GM04504 (cell line): ENCODE results near the gene CDH8.

Source experiments
- DNase-seq: peaks from one replicate; pipeline ENCODE4 v3.0.0-alpha.2; 2012; ENCODE audit warnings: low read depth

CDH8 gene

DNA sequence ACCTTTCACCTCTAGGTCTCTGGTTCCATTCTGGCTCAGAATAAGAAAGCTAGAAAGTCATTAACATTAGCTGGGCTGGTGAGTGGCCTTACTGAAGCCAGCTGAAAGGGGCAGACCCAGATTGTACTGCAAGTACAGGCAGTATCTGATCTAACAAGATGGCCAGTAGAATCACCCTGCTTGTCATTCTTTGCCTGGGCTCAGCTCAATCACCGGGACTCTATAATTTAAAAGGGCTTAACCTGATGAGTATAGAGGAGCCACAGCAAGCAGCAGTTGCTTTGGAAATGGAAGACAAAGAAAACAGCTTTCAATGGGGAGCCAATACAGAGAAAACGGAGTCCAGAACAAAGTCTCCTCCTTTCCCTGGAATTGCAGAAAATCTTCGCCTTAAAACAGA is 13.6 kb downstream of the CDH8 start:
- no peak for DNase-seq

- no peak for DNase-seq
Measured at GRCh38 chr16:62021161-62021581, 15.1 kb downstream of the CDH8 start.

DNA sequence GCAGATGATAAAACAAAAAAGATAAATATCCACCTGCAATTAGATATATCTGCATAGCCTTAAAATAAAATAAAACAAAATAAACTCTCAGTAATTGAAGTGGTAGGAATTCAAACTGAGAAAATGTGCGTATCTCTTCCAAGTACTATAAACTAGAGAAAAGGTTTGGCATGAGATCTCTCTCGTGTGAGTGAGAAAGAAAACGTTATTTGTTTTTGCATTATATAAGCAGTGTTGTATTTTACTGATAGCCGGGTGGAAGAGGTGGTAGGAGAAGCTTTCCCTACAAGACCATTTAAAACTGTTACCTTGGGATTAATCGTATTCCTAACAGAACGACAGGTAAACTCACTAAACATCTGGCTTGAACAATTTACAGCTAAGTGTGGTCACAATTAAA is 15.6 kb downstream of the CDH8 start:
- DNase-seq = no peak

DNA sequence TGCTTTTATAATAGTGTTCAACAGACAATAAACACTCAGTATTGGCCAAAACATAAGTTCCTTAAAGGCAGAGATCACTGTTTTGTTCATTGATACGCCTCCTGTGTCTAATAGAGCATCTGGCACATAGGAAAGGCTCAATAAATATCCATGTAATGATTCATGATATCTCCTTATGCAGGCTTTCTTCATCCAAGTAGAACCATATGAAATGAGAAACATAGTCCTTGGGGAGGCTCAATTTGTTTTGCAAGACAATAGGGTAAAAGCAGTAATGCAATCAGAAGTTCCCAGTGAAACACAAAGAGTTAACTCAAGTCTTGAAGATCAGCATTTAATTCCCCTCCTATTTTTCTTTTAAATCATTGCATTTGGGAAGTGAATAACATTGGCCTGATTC is 16.4 kb downstream of the CDH8 start:
- DNase-seq = no peak

GRCh38 chr16:62018301-62019060 is 17.8 kb downstream of the CDH8 start:
- DNase-seq = no peak

DNA sequence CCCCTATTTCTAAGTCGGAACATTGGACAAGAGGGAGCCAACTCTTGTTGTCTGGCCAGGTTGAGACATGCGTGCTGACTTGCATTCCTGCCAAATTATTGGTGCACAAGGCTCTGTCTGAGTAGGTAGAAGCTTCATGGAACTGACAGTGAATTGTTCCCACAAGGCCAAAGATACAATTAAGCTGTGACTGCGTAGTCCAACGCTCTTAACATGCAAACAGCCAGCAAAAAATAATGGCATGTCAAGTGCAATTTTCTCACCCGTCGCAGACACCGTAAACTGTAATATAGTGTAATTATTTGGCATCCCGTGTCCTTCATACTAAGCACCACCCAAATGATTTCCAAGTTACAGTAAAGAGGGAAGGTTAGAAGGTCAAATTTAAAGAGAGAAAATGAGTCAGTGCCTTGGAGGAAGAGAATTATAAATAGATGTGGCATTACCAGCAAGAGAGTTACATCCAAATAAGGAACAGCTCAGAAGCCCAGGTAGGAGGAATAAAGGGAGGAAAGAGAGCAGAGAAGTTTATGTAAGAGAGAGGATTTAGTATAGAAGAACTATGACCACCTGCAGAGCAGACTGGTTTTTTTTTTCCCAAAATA is 21.8 kb downstream of the CDH8 start:
- no peak for DNase-seq

- no peak for DNase-seq
Measured at GRCh38 chr16:62010186-62010585, 26.1 kb downstream of the CDH8 start.

DNA sequence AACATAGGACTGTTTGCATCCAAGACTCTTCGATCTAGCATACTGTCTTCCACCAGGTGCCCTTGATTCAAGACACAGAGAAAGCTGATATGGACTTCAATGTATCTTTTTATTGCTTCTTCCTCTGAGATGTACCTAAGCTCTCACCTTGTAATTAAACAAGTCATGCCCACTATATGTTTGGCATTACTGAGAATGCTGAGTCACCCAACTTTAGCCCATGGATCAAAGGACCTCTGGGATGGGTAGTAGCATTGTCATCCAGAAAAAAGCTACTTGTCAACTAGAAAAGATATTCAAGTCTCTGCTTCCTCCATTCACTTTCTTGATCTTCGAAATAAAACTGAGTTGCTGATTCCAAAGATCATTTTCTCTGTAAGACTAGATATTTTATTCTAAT is 37.8 kb downstream of the CDH8 start:
- no peak for DNase-seq

- DNase-seq = no peak
Measured at GRCh38 chr16:61993108-61993507, 43.1 kb downstream of the CDH8 start.

DNA sequence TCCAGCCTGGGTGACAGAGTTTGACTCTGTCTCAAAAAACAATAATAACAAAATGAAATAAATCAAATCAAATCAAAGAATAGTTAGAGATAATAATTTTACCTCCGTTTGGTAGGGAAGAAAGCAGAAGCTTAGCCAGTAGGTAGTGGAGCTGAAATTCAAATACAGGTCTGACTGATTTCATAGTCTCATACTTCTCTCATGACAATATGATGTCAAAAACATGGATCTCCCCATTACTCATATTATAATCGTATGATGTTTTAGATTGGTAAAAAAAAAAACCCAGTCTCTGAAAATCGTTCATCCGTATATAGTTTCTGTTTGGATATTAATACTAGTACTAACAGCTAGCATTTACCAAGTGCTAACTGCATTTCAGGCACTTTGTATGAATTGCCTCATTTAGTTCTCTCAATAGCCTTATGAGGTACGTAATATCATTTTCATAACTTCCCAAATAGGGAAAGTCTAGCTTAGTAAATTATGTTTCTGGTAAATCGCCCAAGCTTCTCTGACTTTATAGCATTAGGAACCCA is 48.7 kb downstream of the CDH8 start:
- DNase-seq = no peak

DNA sequence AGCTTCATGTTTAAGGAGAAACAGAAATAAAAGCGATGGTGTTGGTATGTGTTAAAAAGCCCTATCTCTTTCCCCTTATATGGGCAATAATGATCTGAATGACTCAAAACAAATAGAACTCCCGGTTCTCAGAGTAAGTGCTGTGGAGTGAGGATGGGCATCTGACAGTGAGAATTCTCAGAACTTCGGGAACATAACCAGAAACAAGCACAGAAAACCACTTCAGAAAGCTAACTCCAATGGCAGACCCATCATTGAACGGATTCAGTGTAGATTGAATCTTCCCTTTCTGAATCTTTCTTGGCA is 67.2 kb downstream of the CDH8 start:
- no peak for DNase-seq

- DNase-seq = no peak
Measured at GRCh38 chr16:61968242-61969076, 67.8 kb downstream of the CDH8 start.

DNA sequence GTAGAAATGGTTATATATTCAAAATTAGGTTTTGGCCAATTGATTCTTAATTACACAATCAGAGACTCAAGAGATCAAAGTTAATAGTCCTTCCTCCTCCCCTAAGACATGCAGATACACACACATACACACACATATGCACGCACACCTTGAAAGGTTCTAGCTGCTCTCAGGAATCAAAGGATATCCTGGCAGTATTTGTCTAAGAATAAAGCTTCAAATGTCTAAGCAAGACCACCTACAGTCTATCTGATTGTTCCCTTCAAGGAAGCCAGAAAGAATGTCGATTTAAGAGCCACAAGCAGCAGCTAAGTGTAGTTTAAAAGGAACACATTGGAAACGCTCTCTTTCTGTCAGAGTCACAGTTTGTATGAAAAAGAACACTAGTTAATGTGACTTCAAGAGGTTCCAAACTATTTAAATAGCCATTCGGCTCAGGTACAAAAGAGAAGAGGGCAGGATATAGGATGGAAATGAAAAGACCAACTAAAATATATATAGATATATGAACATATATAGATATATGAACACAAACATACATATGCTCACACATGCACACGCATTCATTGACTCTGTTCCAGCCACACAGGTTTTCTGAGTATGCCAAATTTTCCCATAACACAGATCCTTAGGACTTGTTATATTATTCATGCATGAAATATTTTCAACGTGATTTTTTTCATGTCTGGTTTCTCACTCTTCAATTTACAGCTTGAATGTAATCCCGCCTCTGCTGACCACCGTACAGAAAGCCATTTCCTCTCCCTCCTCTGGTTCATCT is 79.0 kb downstream of the CDH8 start:
- DNase-seq = no peak

- DNase-seq = no peak
Measured at GRCh38 chr16:61952841-61953240, 83.4 kb downstream of the CDH8 start.

DNA sequence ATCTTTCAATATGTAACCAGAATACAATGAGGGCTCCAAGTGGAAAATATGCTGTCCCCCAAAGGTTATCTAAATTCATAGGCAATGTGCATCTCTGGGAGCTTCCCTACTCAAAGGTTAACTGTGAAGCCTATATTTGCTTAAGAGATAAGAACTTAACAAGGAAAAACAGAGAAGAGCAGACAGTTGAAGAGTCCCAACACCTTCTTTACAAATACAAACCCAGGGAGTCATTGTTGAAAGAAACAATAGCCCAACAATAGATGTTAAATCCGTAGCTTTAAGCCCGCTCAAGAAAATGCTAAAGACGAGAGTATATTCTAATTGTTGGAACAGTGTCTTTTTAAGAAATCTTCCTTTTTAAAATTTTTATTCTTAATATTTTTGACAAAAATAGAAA is 87.8 kb downstream of the CDH8 start:
- DNase-seq = no peak

DNA sequence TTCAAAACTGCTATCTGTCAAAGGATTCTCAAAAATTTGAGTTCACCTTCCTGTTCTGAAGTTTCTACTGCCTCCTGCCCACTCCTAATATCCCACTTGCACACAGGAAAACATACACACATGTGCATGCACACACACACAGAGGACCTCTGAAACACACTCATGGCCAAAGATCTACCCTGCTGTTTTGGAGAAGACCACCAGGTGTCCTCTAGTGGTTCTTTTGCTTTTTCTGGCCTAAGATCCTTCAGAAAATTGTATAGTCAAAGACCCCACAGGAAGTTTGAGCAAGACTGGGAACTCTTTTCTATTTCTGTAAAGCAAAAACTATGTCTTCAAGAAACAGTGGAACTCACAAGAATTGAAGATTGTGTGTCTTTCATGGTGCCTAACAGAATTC is 90.2 kb downstream of the CDH8 start:
- no peak for DNase-seq

GRCh38 chr16:61945511-61945910 is 90.7 kb downstream of the CDH8 start:
- DNase-seq = no peak

GRCh38 chr16:61944004-61944403 is 92.2 kb downstream of the CDH8 start:
- DNase-seq = no peak

- DNase-seq = no peak
Measured at GRCh38 chr16:61940611-61941010, 95.6 kb downstream of the CDH8 start.

GRCh38 chr16:61937646-61938045 is 98.6 kb downstream of the CDH8 start:
- no peak for DNase-seq

DNA sequence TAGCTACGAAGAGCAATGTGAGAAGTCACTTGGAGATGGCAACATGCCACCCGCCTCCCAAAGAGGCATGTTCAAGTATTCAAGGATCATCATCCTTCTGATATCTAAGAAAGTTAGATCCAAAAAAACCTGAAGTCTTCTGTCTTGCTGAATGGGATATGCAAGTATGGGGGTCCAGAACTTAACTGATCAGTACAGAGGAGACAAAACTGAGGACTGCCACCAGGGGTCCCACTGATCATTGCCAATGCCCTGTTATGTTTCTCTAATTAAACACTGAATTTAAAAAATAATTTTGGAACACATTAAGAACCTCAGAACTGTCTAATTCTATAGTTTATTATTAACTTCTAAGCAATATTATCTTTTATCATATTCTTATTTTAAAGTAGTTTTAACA is 99.7 kb downstream of the CDH8 start:
- DNase-seq = no peak

DNA sequence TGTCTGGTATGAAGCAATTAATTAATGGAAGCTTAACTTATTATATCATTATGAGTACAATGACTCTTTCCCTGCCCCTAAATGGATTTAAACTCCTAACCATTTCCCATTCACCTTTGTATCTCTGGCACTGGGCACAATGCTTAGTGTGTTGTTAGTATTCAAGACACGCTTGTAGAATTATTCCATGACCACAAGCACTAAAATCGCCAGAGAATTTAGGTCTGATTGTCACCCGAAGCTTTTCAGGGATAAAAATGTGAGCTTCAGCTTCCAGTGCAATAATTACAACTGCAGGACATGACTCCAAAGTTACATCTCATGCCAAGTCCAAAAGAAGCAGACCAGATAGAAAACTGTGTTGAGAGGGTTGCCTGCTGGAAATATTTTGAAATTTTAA is 101.6 kb downstream of the CDH8 start:
- no peak for DNase-seq
